GM23338 (cell line): ENCODE results near the gene MARS2. TPM values are rescaled to one million over a fixed set of nuclear protein-coding genes. Genes with fewer than 3 reads are reported as not detected.

Experiments
- ATAC-seq: fragments of 200-7000 bp; cut with Tn5 transposase; 3 replicates; pipeline ENCODE4 v1.9.1; 2020
- DNase-seq: peaks from one replicate; pipeline ENCODE4 v3.0.0-alpha.2; 2015; ENCODE audit warnings: low spot score
- H2AFZ ChIP-seq: fragments of 200-600 bp; sonication (generic); 2 replicates; pipeline ENCODE4 v1.8.0; 2016; ENCODE audit warnings: antibody characterized with exemption, mild to moderate bottlenecking, moderate library complexity
- H3F3A ChIP-seq: fragments of 200-600 bp; sonication (generic); replicated peaks from 2 replicates; pipeline ENCODE4 v1.8.0; 2017; ENCODE audit warnings: antibody characterized with exemption, mixed run types, low read depth
- H3K27ac ChIP-seq: fragments of 200-600 bp; sonication (generic); 2 replicates; pipeline ENCODE4 v1.6.1; 2016; ENCODE audit warnings: low read depth
- H3K27me3 ChIP-seq: fragments of 200-600 bp; sonication (generic); 2 replicates; pipeline ENCODE4 v1.8.0; 2016; ENCODE audit warnings: mild to moderate bottlenecking, mixed run types, moderate library complexity; ENCODE audit not compliant: insufficient read depth
- H3K36me3 ChIP-seq: fragments of 200-600 bp; sonication (generic); 2 replicates; pipeline ENCODE4 v1.8.0; 2016; ENCODE audit warnings: mild to moderate bottlenecking; ENCODE audit not compliant: insufficient read depth
- H3K4me1 ChIP-seq: fragments of 200-600 bp; sonication (generic); 2 replicates; pipeline ENCODE4 v1.8.0; 2016; ENCODE audit warnings: mild to moderate bottlenecking, moderate library complexity; ENCODE audit not compliant: insufficient read depth
- H3K4me2 ChIP-seq: fragments of 200-600 bp; sonication (generic); 2 replicates; pipeline ENCODE4 v1.7.1; 2017; ENCODE audit warnings: mixed run types
- H3K4me3 ChIP-seq: fragments of 200-600 bp; sonication (generic); 2 replicates; pipeline ENCODE4 v1.6.1; 2016; ENCODE audit warnings: mixed run types
- H3K79me2 ChIP-seq: fragments of 200-600 bp; sonication (generic); replicated peaks from 2 replicates; pipeline ENCODE4 v1.8.0; 2017; ENCODE audit warnings: mild to moderate bottlenecking; ENCODE audit not compliant: insufficient read depth
- H3K9me2 ChIP-seq: fragments of 200-600 bp; sonication (generic); 2 replicates; pipeline ENCODE4 v1.8.0; 2017; ENCODE audit not compliant: insufficient read depth
- H4K20me1 ChIP-seq: fragments of 200-600 bp; sonication (generic); replicated peaks from 2 replicates; pipeline ENCODE4 v1.8.0; 2017; ENCODE audit warnings: mild to moderate bottlenecking; ENCODE audit not compliant: insufficient read depth
- H3K27ac Mint-ChIP-seq: 2 replicates; pipeline ENCODE4 v1.8.0; 2020; ENCODE audit warnings: inconsistent platforms, mild to moderate bottlenecking, moderate library complexity, mixed read lengths
- H3K27me3 Mint-ChIP-seq: 3 replicates; pipeline ENCODE4 v1.8.0; 2022; ENCODE audit warnings: low read depth, mild to moderate bottlenecking, moderate library complexity, mixed read lengths, inconsistent platforms; ENCODE audit not compliant: insufficient read depth, poor library complexity
- H3K36me3 Mint-ChIP-seq: 3 replicates; pipeline ENCODE4 v1.8.0; 2021; ENCODE audit warnings: low read depth, mild to moderate bottlenecking, inconsistent platforms, moderate library complexity, mixed read lengths
- H3K4me1 Mint-ChIP-seq: 3 replicates; pipeline ENCODE4 v1.8.0; 2020; ENCODE audit warnings: mild to moderate bottlenecking, inconsistent platforms, mixed read lengths
- H3K4me3 Mint-ChIP-seq: 3 replicates; pipeline ENCODE4 v1.8.0; 2021; ENCODE audit warnings: moderate library complexity, mild to moderate bottlenecking, inconsistent platforms, mixed read lengths
- H3K9me3 Mint-ChIP-seq: 3 replicates; pipeline ENCODE4 v1.8.0; 2020; ENCODE audit warnings: moderate library complexity, mild to moderate bottlenecking, inconsistent platforms, mixed read lengths
- CREB1 ChIP-seq: fragments of 250-450 bp; sonication (Bioruptor Pico); IDR thresholded peaks from 2 replicates; pipeline ENCODE4 v1.5.0; 2020; ENCODE audit warnings: low read depth, mild to moderate bottlenecking, moderate library complexity
- ETS1 ChIP-seq: IDR thresholded peaks from 2 replicates; pipeline ENCODE4 v1.6.1; 2016; ENCODE audit warnings: antibody characterized with exemption
- EZH2 ChIP-seq: fragments of 200-600 bp; sonication (generic); IDR thresholded peaks from one replicate; pipeline ENCODE4 v1.8.0; 2017; ENCODE audit warnings: antibody characterized with exemption, mild to moderate bottlenecking, low read depth; ENCODE audit not compliant: unreplicated experiment
- EZH2phosphoT487 ChIP-seq: fragments of 200-600 bp; sonication (generic); IDR thresholded peaks from one replicate; pipeline ENCODE4 v1.8.1; 2018; ENCODE audit warnings: antibody characterized with exemption; ENCODE audit not compliant: unreplicated experiment
- JUNB ChIP-seq: IDR thresholded peaks from one replicate; pipeline ENCODE4 v1.6.1; 2016; ENCODE audit warnings: antibody characterized with exemption; ENCODE audit not compliant: unreplicated experiment
- NANOG ChIP-seq: IDR thresholded peaks from 2 replicates; pipeline ENCODE4 v1.6.1; 2016; ENCODE audit warnings: antibody characterized with exemption, borderline replicate concordance
- POLR2AphosphoS5 ChIP-seq: IDR thresholded peaks from 2 replicates; pipeline ENCODE4 v1.6.1; 2016; ENCODE audit warnings: antibody characterized with exemption, low read depth
- REST ChIP-seq: IDR thresholded peaks from one replicate; pipeline ENCODE4 v1.6.1; 2018; ENCODE audit warnings: antibody characterized with exemption; ENCODE audit not compliant: unreplicated experiment
- STAT1 ChIP-seq: IDR thresholded peaks from one replicate; pipeline ENCODE4 v1.6.1; 2016; ENCODE audit warnings: antibody characterized with exemption; ENCODE audit not compliant: unreplicated experiment
- ZNF114 ChIP-seq: fragments of 250-450 bp; sonication (Bioruptor Pico); IDR thresholded peaks from 2 replicates; pipeline ENCODE4 v1.5.0; 2020; ENCODE audit warnings: mild to moderate bottlenecking, moderate library complexity
- ZNF331 ChIP-seq: fragments of 250-450 bp; sonication (Bioruptor Pico); IDR thresholded peaks from 2 replicates; pipeline ENCODE4 v1.5.0; 2020; ENCODE audit warnings: low read depth, mild to moderate bottlenecking, moderate library complexity
- ZNF462 ChIP-seq: fragments of 250-450 bp; sonication (Bioruptor Pico); IDR thresholded peaks from 2 replicates; pipeline ENCODE4 v1.5.0; 2020; ENCODE audit warnings: mild to moderate bottlenecking, moderate library complexity
- polyA plus RNA-seq: library from polyadenylated mRNA; unstranded; fragments of >200 nt; fragmentation: Nextera tagmentation; extraction: Ambion mirVana; gene quantifications from 2 replicates; pipeline ENCODE4 v1.2.1, GENCODE V29; 2016
- total RNA-seq: library from RNA; depleted of rRNA; stranded (reverse); fragments of >200 nt; shearing (Covaris generic); gene quantifications from 2 replicates; pipeline ENCODE4 v1.2.3, GENCODE V29; 2014
- TF ChIP-seq, protein P1 (sequence below), 2 experiments: fragments of 200-600 bp in 1 of 2; sonication (generic) in 1 of 2; conservative IDR thresholded peaks; 2 replicates each; pipeline versions ENCODE4 v1.5.1 to v1.6.1; 2016 to 2017; ENCODE audit warnings: antibody characterized with exemption in 2 of 2, low read depth in 2 of 2, mild to moderate bottlenecking in 2 of 2, moderate library complexity in 1 of 2

The MARS2 gene
- total and polyA plus RNA-seq, 2 experiments from 2014 or later, result 13.7 to 48.2 TPM

GRCh38 chr2:197740200-197740599, 35.0 kb downstream of the MARS2 start:
- H3K27me3 ChIP-seq, result no peaks in the 10 kb centered on the region
- no peak for ATAC-seq
- DNase-seq, result no peak
- H3K4me1 Mint-ChIP-seq, result no peaks in the 10 kb centered on the region
- H2AFZ ChIP-seq, result no peak overlapping the region
- H3F3A ChIP-seq, result no peaks in the 10 kb centered on the region
- H3K27me3 Mint-ChIP-seq, result no peaks in the 10 kb centered on the region
- H3K27ac ChIP-seq, result no peak overlapping the region
- H3K4me2 ChIP-seq, result no peak overlapping the region
- H3K27ac Mint-ChIP-seq, result no peak overlapping the region
- no peak overlapping the region for H3K4me3 ChIP-seq
- H3K9me3 Mint-ChIP-seq, result peaks cover 2% of the 10 kb centered on the region; the same call in 2 of the 3 replicates
- no peak overlapping the region for H3K4me3 Mint-ChIP-seq
- no peaks in the 10 kb centered on the region for H3K4me1 ChIP-seq
- no peaks in the 10 kb centered on the region for H3K79me2 ChIP-seq
- no peaks in the 10 kb centered on the region for H3K9me2 ChIP-seq
- no peaks in the 10 kb centered on the region for H3K36me3 ChIP-seq
- no peaks in the 10 kb centered on the region for H4K20me1 ChIP-seq
- no peaks in the 10 kb centered on the region for H3K36me3 Mint-ChIP-seq
- TF ChIP-seq ETS1 (no peak), STAT1 (no peak), REST (no peak), ZNF462 (no peak), EZH2phosphoT487 (no peak), POLR2AphosphoS5 (no peak), EZH2 (no peak), NANOG (no peak), CREB1 (CRISPR knock-in tag) (no peak), JUNB (no peak), ZNF114 (no peak), ZNF331 (CRISPR knock-in tag) (no peak)
- TF ChIP-seq, protein P1, sequence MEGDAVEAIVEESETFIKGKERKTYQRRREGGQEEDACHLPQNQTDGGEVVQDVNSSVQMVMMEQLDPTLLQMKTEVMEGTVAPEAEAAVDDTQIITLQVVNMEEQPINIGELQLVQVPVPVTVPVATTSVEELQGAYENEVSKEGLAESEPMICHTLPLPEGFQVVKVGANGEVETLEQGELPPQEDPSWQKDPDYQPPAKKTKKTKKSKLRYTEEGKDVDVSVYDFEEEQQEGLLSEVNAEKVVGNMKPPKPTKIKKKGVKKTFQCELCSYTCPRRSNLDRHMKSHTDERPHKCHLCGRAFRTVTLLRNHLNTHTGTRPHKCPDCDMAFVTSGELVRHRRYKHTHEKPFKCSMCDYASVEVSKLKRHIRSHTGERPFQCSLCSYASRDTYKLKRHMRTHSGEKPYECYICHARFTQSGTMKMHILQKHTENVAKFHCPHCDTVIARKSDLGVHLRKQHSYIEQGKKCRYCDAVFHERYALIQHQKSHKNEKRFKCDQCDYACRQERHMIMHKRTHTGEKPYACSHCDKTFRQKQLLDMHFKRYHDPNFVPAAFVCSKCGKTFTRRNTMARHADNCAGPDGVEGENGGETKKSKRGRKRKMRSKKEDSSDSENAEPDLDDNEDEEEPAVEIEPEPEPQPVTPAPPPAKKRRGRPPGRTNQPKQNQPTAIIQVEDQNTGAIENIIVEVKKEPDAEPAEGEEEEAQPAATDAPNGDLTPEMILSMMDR (conservative IDR thresholded peaks at IDR 0.05; ENCODE audit: low read depth in 2 of 2), result no peak
